RKO (cell line): Measurements from ENCODE around the gene CST9L.

Source experiments
- DNase-seq: peaks from one replicate; pipeline ENCODE4 v3.0.0-alpha.2; 2016; ENCODE audit warnings: low spot score

CST9L gene

DNA sequence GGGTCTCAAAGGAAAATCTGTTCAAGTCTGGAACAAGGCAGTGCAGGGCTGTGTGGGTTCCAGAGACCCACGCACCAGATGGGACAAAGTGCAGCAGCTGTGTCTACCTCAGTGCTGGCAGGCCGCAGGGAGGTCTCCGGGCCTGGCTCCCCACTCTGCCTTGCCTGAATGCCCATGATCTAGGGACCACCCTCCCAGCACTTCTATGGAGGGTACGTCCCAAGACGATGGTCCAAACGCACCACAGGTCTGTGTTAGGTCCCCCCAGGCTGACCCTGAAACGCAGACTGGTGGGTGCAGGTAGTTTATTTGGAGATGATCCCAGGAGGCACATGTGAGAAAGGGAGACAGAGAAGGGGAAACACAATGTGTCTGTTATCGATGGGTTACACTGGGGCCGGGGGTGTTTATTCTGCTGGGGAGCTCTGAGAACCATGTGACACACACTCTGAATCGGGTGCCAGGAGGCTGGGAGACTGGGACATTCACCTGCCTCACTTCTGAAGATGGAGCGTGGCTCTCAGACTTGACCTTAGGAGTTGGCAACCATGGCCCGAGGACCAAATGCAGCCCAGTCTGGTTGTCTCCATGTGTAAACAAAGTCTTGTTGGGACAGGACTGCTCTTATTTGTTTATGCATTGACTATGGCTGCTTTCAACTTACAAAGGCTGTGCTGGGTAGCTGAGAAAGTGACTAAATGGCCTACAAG lies 21.7 kb downstream of the CST9L start:
- no peak for DNase-seq

DNA sequence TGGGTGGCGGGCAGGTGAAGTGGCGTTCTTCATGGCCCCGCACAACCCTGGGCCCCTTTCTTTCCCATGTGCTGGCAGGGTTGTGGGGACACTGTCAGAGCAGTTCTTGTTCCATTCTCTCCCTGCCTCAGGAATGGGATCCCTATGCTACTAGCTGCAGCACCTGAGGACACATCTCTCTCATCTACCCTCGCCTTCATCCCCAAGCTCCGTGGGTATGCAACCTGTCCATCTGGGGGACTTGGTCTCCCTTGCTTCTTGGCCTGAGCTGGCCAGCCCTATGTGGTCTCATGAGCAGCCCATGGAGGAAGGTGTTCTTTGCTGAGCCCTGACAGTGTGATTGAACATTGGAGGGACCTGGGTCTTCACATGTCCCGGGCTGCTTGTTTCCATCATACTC lies 24.2 kb downstream of the CST9L start:
- DNase-seq: no peak

DNA sequence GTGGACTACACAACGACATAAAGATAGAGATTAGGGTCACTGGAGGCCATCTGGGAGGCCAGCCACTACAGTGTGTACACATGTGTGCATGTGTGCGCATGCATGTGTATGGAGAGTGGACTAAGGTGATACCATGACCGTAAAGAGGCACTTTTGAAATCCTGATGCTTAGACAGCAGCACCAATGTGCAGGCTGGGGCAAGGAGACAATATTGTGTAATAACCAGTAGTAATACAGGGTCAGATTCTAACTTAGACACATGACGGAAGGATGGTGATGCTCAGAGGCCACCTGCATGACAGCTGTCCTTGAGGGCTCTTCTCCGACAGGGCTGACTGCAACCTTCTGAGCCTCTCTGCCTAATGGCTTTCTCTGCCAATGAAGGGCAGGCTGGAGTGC lies 25.5 kb downstream of the CST9L start:
- no peak for DNase-seq

DNA sequence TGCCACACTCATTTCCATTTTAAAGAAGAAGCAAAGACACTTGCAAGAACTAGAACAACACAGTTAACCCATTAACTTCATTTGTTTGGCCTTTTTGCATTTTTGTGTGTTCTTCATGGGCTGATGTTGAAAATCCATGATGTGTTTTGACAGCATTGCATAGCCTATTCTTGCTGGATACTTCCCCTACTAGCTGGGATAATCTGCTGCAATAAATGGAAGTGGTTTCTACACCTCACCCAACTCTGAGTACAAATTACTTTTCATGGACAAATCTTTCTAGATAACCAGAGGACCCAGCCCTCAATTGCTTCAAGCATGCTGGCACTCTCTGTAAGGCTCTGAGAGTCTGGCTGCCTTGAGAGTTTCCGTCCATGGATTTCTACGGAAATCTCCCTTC lies 26.5 kb downstream of the CST9L start:
- no peak for DNase-seq

DNA sequence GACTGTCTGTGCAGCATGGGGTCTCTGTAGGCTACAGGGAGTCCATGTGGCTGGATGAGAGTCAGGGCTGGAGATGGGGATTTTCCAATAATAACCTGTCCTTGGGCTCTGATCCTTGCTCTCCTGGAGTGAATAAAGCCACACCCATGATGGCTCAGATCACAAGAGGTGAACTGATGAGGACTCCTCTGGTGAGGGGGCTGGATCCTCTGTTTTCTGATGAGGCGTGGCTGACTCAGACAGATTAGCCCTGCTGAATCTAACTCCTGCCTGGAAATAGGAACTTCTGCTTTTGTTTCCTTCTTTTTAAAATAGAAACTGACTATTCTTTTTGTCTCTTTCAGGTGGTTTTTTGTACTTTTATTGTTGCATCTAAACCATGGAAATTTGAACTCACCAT lies 27.0 kb downstream of the CST9L start:
- peak; percentile 11 for DNase-seq

DNA sequence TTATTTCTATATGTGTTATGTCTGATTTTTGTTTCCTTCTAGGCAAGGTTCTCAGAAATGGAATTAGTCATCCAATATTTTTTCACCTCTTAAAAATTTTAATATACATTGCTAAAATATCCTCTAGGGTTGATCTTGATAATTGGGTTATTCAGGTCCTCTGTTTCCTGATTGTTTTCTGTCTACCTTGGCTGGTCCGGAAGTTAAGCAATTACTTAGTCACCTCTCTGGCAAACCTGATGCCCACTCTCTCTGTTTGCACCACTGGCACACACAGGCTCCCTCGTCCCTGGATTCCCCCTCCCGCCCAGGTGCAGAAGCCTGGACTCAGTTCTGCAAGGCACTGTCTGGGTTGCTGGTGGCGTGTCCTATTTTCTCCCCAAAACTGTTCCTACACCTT lies 27.7 kb downstream of the CST9L start:
- DNase-seq: no peak

DNA sequence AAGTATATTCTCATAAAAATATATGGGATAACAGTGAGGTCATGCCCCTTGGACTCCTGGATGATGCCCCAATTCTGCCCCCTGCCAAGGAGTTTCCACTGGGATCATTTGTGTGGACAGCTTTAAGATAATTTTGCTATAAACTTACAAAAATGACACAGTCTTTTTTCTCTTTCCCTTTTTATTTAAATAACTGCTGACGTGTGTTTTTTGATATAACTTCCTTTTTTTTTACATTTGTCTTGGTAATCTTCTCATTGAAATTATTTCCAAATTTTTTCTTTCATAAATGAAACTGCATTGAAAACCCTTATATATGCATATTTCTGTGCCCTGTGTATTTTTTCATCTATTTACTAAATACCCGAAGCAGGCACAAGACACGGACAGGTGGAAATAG lies 31.3 kb downstream of the CST9L start:
- no peak for DNase-seq

DNA sequence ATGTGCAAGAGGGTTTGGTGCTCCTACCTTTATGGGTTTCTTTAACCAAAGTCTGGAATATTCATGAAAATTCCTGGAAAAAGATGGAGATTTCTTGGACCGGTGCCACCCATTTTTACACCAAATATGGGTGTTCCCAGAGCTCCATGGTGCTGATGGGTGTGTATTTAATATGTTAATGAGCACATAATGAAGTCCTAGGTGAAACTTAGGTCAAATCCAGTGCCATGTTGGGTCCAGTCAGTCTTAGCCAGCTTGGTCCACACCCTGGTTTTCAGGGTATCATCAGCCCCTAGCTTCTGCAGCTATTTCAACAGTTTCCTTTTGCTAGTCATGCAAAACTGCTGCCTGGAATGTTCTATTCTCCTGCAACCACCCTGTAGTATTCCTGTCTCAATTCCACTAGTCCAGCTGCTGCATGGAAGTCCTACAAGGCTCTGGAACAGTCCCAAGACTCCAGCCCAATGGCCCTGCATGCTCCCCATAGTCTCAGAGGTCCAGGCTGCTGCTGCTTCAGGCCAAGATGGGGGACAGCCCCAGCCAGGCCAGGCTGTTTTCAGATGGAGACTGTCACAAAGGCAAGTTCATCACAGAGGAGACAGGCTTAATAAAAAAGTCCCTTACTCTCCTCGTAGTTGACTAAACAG lies 31.8 kb downstream of the CST9L start:
- DNase-seq: no peak

DNA sequence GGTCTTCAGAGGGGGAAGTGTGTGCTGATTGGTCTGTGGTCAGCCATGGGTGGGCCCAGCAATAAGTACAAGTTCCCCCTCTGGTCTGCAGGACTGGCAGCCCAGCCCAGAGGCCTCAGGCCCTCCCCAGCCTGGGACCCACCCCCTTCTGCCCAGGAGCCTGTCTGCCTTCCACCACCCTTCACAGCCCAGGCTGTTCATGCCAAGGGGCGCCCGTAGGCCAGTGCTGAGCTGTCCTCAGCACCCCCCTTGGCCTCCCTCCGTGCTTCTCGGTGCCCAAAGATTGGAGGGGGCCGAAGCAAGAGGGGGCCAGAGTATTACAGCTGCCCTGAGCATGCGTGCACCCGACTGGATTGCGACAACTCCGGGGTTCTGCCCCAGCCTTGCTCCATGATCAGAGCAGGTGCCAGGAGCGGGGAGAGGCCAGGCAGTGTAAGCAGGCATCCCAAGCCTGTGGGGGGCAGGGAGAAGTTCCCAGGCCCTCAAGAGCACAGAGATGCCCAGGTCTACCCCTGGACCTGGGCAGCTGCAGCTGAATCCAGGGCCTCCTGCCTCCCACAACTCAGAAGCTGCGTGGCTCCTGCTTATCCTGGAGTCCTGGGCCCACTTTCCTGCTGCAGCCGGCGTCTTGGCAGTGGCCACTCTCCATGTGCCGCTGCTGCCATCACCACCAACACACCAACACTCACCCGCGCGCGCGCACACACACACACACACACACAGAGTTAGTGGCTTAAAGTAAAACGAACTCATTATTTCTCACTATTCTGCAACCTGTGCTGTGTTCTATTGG lies 33.3 kb downstream of the CST9L start:
- no peak for DNase-seq

DNA sequence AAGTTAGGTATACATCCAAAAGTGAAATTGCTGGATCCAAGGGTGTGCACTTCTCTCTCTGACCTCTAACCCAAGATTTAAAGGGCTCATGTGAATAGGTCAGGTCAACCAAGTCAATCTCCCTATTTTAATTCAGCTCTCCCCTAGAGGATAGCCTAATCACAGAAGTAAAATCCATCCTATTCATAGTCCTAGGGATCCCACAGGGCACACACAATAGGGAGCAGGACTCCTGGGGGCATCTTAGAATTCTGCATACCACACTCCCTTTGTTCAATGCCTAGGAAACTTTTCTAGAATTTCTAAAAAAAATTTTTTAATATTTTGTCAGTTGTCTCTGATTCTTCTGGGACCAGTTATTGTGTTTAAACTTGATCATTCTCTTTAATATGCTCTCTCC lies 35.1 kb downstream of the CST9L start:
- no peak for DNase-seq

DNA sequence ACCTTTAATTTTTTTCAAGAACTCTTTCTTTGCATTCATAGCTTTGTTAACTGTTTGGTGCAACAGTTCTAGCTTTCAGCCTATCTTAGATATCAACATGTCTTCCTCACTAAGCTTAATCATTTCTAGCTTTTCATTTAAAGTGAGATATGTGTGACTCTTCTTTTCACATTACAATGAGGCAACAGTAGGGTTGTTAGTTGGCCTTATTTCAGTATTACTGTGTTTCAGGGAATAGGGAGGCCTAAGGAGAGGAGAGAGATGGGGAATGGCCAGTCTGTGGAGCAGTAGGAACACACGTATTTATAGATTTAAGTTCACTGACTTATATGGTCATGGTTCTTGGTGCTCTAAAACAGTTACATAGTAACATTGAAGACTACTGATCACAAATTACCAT lies 35.8 kb downstream of the CST9L start:
- no peak for DNase-seq

DNA sequence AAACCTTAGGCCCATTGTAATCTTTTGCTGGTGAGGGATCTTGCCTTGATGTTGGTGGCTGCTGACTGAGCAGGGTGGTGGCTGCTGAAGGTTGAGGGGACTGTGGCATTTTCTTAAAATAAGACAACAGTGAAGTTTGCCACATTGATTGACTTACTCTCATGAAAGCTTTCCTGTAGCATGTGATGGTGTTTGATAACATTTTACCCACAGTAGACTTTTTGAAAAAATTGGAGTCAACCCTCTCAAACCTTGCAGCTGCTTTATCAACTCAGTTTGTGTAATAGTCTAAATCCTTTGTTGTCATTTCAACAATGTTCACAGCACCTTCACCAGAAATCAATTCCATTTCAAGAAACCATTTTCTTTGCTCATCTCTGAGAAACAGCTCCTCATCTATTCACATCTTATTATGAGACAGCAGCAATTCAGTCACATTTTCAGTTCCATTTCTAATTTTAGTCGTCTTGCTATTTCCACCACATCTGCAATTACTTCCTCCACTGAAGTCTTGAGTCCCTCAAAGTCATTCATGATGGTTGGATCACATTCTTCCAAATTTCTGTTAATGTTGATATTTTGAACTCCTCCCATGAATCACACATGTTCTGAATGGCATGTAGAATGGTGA lies 37.2 kb downstream of the CST9L start:
- DNase-seq: no peak

DNA sequence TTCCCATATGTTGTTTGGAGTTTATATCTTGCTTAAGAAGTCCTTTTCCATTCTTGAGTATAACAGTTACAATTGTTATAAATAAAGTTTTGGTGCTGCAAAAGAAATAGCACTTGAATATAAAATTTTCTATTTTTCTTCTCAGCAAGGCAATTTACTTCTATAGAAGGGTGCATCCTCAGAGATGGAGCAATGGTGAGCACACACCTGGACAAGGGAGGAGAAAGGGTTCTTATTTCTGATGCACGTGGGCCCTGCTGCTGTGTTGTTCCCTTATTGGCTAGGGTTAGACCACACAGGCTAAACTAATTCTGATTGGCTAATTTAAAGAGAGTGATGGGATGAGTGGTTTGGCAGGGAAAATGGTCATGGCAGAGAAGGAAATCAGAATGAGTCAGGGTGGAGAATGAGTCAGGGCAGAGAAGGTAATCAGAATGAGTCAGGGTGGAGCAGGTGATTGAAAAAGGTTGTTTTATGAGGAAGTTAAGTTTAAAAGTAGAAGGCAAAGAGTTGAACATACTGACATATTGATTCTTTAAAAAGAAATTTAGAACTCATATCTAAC lies 39.3 kb downstream of the CST9L start:
- DNase-seq: peak; percentile 22

DNA sequence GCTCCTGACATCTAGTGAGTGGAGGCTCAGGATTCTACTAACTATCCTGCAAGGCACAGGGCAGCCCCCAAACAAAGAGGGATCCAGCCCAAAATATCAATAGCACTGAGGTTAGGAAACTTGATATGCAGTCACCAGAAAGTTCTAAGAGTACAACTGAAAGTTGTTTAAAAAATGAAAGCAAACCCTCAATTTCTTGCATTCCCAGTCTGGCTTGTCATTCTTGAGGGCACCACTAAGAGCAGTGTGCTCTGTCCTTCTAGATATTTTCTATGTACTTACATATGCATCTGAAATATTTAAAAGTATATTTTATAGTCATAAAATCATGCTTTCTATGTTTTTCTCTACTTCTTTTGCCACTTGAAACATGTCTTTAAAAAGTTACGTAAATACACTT lies 41.4 kb downstream of the CST9L start:
- no peak for DNase-seq

DNA sequence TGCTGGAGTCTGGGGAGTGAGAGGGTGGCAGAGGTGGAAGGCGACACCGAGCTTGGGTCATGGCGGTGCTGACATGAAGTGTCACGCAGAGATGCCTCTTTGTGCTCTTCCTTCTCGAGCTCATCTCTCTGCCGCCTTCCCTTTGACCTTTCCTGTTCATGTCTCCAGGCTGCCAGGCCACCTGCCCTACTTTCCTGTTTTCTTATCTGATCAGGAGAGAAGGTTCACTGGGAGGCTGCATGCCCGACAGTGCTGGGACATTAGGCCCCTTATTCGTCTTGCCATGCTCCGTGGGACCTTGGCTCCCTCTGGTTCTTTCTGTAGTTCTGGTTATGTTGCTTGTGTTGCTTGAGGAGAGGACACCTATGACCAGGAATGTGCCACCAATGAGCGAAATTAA lies 44.1 kb downstream of the CST9L start:
- DNase-seq: no peak

DNA sequence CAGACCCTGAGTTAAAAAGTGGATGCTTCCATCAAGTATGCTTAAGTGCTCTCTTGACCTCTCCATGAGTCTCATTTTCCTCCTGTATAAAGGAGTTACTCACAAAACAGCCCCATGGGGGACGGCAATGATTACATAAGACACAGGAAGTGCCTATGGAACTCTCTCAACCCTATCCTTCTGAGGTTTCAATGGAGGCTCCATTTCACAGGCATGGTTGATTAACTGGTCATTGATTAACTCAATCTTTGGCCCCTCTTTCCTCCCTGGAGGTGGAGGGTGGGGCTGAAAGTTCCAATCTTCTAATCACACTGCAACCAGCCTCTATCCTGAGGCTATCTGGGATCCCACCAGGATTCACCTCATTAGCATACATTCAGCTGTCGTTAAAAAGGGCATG lies 48.1 kb downstream of the CST9L start:
- DNase-seq: no peak

DNA sequence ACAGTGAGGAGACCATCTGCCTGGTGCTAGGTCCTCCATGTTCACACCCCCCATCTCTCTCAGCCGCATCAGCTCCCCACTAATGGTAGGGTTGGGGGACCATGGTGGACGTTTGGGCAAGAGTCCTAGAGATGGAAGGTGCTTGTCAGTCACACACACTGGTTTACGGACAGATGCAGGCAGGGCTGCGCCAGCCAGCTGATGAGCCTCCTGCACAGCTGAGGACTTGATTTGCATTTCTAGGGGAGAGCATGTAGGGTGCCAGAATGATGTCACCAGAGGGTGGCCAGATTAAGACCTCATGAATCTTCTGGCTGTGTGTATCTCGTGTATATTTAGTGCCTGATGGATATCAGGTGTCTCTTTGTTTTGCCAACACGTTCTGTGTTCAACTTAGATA lies 48.7 kb downstream of the CST9L start:
- no peak for DNase-seq

DNA sequence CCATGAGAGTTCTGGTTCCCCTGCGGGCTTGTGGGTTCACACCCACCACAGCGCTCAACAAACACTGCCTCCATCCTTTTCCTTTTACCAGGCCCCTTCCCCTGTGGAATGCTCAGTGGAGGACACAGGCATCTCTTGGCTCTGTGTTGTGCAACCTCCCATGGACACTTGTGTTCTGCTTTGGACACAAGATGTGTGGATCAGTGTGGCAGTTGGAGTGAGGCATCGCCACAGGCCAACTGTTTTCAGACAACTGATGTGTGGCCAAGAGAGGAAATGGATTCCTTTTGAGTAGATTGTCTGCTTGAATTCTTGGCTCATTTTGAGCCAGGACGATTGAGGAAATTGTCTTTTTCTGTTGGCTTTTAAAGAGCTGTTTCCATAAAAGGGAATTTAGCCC lies 50.6 kb downstream of the CST9L start:
- no peak for DNase-seq

DNA sequence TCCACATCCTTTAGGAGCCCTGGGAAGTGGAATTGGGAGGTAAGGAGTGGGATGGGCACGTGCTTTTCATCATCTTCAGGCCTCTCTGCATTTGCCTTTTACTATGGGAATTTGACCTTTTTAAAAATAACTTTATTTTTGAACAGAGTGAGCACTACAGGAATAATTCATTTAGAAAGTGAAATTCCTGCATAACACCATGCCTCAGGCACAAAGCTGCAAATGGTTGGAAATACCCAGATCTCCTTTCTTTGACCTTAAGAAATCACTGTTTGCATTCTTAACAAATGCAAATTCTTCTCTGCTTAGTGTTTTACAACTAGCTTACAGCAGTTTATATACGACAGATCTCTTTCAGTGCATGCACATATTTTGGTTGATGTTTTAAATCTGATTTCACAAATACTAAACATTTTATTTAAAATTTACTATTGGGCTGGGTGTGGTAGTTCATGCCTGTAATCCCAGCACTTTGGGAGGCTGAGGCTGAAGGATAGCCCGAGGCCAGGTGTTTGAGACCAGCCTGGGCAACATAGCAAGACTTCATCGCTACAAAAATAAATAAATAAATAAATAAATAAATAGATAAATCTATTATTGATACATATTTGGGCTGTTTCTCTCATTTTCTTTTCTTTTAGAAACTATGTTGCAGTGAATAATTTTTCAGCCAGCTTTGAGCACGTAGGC lies 52.9 kb downstream of the CST9L start:
- DNase-seq: no peak

DNA sequence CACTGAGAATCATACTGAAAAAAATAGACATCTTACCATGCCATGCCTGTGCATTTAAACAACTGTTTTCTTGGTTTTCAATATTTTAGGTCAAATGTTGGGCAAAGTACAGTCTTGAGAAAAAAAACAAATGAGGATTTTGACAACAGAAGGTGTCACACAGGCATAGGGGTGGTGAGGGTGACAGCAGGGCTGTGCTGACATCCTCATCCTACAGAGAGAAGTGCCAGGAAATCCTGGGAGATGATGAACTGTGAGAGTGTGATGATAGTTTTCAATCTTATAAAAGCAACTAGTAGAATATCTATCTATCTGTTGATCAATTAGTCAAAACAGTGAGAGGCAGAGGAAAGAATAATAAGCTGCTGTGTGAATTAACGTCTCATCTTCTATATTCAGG lies 53.4 kb downstream of the CST9L start:
- no peak for DNase-seq
